Activated CD4-positive, CD25-positive, alpha-beta regulatory T cell treated with anti-CD3 and anti-CD28 coated beads, Interleukin-2, amount 50 U/mL, for 24 hours (primary cell): ENCODE results near the gene RAB17.

Source experiments
- ATAC-seq, 2 donors: fragments of 150-1000 bp; cut with Tn5 transposase; one replicate each; pipeline ENCODE4 v1.10.0; 2021; ENCODE audit warnings: mild to moderate bottlenecking in 1 of 2, moderate library complexity in 1 of 2

Gene RAB17

GRCh38 chr2:237535385-237536082 lies 55.0 kb downstream of the RAB17 start:
- no peak for ATAC-seq

GRCh38 chr2:237534380-237534779 lies 56.2 kb downstream of the RAB17 start:
- ATAC-seq, result no peak

DNA sequence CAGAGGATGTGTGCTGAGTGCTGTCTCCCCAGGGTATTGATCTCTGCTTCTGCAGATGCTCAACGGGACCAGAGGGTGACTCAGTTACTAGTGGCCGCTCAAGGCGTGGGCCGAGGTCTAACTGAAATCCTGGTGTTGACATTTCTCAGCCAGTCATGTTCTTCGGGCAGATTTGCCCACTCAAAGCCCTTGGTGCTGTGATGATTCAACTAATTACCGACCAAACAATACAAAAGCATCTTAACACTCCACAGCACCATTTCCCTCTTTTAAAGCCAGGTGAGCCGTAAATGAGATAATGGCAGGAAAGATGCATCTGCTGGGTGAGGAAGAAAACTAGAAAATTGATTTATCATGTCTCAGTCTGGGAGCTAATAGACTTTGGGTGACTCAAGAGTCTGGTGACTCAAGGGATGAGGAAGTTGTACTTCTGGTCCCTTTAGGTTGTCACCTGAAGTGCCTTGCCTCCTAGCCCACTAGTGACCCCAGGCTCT lies 56.8 kb downstream of the RAB17 start:
- no peak for ATAC-seq

- no peak for ATAC-seq
Measured at GRCh38 chr2:237532160-237532559, 58.4 kb downstream of the RAB17 start.

DNA sequence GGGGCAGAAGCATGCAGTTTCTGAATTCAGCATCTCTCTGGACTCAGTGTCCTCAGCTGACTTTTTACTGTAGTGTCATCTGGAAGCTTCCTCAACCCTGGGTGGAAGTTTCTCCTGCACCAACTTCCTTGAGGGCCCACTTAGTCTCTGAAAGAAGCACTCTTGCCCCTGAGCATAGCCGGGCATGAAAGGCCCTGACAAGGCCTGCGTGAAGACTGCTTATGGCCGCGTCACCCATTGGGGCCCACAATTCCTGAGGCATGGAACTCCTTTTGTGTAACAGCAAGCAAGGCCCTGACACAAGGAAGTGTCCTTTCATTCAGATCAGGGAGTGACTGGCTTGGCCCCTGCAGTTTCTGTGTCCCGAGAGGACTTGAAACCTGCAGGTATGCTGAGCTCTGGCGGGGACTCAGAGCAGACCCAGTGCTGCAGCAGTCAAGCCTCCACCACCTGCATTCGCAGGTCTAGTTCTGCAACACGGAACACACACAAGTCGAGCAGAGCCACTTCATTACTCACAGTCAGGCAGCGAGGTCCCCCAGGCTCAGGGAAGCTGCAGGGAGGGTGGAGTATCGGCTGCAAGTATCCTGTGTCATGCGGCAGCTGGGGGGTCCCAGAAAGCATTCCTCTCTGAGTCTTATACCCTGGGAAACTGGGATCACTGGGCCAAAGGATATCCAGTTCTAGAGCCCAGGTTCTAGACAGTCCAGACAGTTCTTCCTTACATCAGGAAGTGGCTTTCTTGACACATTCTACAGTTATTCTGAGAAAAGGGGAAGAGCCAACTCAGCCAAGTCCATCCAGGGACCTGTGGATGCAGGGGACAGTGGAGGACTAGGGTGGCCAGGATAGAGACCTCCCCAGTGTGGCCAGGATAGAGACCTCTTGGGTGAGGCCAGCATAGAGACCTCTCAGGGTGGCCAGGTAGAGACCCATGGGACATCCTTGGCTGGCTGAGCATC lies 59.8 kb downstream of the RAB17 start:
- ATAC-seq, result no peak

DNA sequence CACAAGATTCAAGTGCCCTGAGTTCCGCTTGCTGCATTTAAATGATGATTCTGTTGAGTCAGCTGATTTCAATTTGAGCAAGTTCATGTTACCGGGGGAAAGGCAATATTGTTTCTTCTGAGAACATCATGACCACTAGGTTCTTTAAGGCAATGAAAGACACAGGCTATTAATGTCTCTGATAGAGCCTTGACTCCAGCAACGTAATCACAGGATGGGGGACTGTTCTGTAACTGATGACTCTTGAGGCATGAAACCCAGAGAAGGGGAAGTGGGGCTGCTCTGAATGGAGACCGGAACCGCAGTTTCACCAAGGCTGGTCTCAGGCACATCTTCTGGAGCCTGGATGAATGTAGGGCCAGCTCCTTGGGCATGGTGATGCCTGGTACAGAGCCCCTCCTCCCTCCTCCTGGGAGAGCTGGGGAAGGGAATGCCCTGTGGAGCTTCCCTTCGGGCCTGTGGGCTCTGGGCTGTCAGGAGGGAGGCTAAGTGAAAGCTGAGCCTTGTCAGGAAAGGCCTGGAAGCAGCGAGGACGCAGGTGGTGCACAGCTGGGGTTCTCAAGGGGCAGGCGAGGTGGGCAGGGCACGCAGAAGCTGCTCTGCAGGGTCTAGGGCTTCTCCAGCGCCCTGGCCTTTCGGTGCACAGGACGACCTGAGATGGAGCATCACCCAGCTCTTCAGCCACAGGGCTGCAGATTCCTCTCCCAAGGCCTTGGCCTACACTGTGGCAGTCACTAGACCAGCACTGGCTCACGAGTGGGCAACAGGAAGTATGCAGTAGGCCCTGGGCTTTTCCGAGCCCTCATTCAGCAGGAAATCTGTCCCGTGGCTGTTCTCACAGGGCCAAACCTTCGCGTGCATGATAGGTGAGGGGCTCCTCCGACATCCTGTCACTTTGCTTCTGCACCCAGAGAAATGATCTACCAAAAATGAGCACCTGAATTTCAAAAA lies 60.8 kb downstream of the RAB17 start:
- no peak for ATAC-seq

DNA sequence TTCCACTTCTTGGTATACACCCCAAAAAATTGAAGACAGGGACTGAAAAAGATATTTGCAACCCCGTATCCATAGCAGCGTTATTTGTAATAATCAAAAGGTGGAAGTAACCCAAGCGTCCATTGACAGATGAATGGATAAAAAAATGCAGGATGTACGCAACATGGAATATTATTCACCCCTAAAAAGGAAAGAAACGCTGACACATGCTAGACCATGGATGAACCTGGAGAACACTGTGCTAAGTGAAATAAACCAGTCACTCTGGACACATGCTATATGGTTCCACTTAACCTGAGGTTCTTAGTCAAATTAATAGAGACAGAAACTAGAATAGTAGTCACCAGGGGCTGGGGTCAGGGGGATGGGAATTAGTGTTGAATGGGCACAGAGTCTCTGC lies 62.8 kb downstream of the RAB17 start:
- no peak for ATAC-seq

- ATAC-seq, result no peak
Measured at GRCh38 chr2:237527233-237527632, 63.3 kb downstream of the RAB17 start.

DNA sequence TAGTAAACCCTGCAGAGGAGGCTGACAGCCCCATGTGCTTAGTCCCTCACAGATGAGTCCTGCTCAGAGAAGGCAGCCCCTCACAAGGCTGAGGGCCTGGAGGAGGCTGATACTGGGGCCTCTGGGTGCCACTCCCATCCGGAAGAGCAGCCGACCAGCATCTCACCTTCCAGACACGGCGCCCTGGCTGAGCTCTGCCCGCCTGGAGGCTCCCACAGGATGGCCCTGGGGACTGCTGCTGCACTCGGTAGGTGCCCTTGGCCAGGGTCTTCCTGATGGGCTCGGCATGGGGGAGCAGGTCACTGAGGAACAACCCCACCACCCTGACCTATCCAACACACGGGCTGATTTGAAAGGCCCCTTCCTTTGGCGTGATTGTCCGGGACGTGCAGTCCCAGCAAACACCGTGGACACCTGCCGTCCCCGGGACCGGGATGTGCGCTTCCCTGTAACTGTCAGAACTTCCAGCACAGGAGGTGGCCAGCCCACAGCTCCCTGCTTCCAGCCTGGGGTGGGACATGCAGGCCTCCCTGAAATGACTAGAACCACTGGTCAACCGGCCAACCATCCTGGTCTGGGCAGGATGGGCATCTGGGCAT lies 64.9 kb downstream of the RAB17 start:
- ATAC-seq, result no peak

- ATAC-seq, result no peak
Measured at GRCh38 chr2:237524631-237525030, 65.9 kb downstream of the RAB17 start.
